Breast epithelium (tissue), 4 donors: ENCODE data around the gene ADGRV1. TPM values are rescaled to one million over a fixed set of nuclear protein-coding genes. Genes with fewer than 3 reads are reported as not detected.

Source experiments
- DNase-seq, 2 donors: peaks; one replicate each; pipeline ENCODE4 v3.0.0-alpha.2; 2019; ENCODE audit warnings: low spot score in 2 of 2
- H3K27ac ChIP-seq, 2 donors: fragments of 200-600 bp; sonication (generic) in 1 of 2; one replicate each; pipeline ENCODE4 v1.5.1; 2016 to 2019; ENCODE audit warnings: mild to moderate bottlenecking in 1 of 2
- H3K27me3 ChIP-seq, 2 donors: fragments of 200-600 bp; sonication (generic) in 1 of 2; one replicate each; pipeline versions ENCODE4 v1.5.1 to v1.6.0; 2017 to 2019; ENCODE audit warnings: control low read depth in 1 of 2, mild to moderate bottlenecking in 1 of 2
- H3K36me3 ChIP-seq: fragments of 200-600 bp; one replicate; pipeline ENCODE4 v1.5.1; 2019
- H3K4me1 ChIP-seq, 2 donors: fragments of 200-600 bp; sonication (generic); one replicate each; pipeline ENCODE4 v1.5.1; 2016 to 2019; ENCODE audit warnings: control low read depth in 1 of 2
- H3K4me3 ChIP-seq, 3 donors: fragments of 200-600 bp; sonication (generic); 1 replicate in 2 of 3; 2 replicates in 1 of 3; pipeline ENCODE4 v1.5.1; 2016 to 2019; ENCODE audit warnings: mild to moderate bottlenecking in 3 of 3, moderate library complexity in 2 of 3
- H3K9me3 ChIP-seq, 2 donors: fragments of 200-600 bp; sonication (generic) in 1 of 2; one replicate each; pipeline ENCODE4 v1.5.1; 2016 to 2019; ENCODE audit warnings: control low read depth in 1 of 2
- CTCF ChIP-seq, 3 donors: fragments of 450-650 bp; IDR thresholded peaks; one replicate each; pipeline ENCODE4 v1.5.1; 2016 to 2017; ENCODE audit warnings: antibody characterized with exemption in 3 of 3, mild to moderate bottlenecking in 3 of 3, moderate library complexity in 3 of 3
- POLR2A ChIP-seq: fragments of 450-650 bp; IDR thresholded peaks from one replicate; pipeline ENCODE4 v1.6.1; 2016; ENCODE audit warnings: antibody characterized with exemption, mild to moderate bottlenecking, moderate library complexity
- POLR2AphosphoS5 ChIP-seq, 3 donors: sonication (generic); formaldehyde crosslinking; IDR thresholded peaks; one replicate each; pipeline ENCODE4 v1.6.1; 2017; ENCODE audit warnings: antibody characterized with exemption in 3 of 3
- intact Hi-C: fragments of 100-400 bp; cut with DNase I; formaldehyde crosslinking; loops from one replicate; pipeline ENCODE4 v1.15.1; 2023; ENCODE audit warnings: low total_unique reads
- total RNA-seq, 3 donors: library from RNA; depleted of rRNA; stranded (reverse); fragments of >200 nt; gene quantifications; one replicate each; pipeline ENCODE4 v1.1.0, GENCODE V29; 2016

The ADGRV1 gene
- total RNA-seq, 3 donors from 2014 or later = 0.32 to 85.2 (median 55.3) TPM

- H3K27ac ChIP-seq = no peak overlapping the region
- no peaks in the 10 kb centered on the region for H3K4me1 ChIP-seq
- no peaks in the 10 kb centered on the region for H3K36me3 ChIP-seq
- H3K27me3 ChIP-seq = no peaks in the 10 kb centered on the region
- DNase-seq = no peak
- no peaks in the 10 kb centered on the region for H3K9me3 ChIP-seq
- intact Hi-C loops = no loop called here
- no peak overlapping the region for H3K4me3 ChIP-seq
- TF ChIP-seq POLR2A = no peak
- no peak for TF ChIP-seq POLR2AphosphoS5 (IDR thresholded peaks at IDR 0.05)
- TF ChIP-seq CTCF (IDR thresholded peaks at IDR 0.05) = no peak
Observed at GRCh38 chr5:90947667-90948066, 389.1 kb downstream of the ADGRV1 start.

GRCh38 chr5:90948969-90949368 is 390.4 kb downstream of the ADGRV1 start:
- intact Hi-C loops = no loop called here

DNA sequence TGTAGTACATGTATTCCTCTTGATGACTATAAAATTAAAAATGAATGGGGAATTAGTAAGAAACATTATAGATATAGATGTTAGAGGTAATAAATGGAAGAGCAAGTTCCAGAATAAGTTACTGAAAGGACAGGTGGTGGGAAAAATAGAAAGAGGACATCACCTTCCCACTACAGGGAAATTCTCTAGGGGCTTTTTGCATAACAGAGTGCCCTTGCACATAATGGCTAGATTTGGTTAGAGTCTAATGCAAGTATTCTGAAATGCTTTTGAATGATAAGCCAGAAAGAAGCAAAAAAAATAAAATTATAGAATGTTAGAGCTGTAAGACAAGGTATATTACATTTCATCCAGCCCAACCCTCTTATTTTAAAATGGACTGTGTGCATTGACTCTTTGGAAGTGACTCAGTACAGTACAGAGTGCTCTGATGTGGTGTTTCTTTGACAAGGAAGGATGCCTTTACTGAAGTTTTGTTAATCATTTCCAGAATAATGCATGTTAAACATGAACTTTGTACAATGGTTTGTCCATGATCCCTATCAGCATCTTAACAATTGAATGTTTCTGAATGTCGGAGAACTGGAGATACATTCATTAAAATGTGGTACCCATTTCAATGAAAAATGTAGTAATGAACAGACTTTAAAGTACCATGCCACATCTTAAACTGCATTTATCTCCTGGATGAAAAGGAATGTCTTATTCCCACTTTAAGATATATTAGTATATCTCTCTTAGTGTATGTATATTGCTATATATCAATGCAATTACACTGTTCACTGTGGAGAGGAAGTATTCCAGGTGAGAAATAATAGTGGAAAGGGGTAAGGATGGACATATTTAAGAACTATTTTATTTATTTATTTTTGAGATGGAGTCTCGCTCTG is 391.1 kb downstream of the ADGRV1 start:
- H3K27me3 ChIP-seq = no peaks in the 10 kb centered on the region
- H3K27ac ChIP-seq = no peak overlapping the region
- no peaks in the 10 kb centered on the region for H3K9me3 ChIP-seq
- intact Hi-C loops = no loop called here
- TF ChIP-seq POLR2AphosphoS5 (IDR thresholded peaks at IDR 0.05) = no peak
- no peak for TF ChIP-seq CTCF (IDR thresholded peaks at IDR 0.05)
- DNase-seq = no peak
- no peaks in the 10 kb centered on the region for H3K4me1 ChIP-seq
- H3K36me3 ChIP-seq = no peaks in the 10 kb centered on the region
- no peak overlapping the region for H3K4me3 ChIP-seq

More at GRCh38 chr5:90948969-90949368, 390.4 kb downstream of the ADGRV1 start:
- Histone ChIP-seq H3K4me3 (no peak overlapping the region), H3K27me3 (no peaks in the 10 kb centered on the region), H3K27ac (no peak overlapping the region), H3K9me3 (no peaks in the 10 kb centered on the region), H3K36me3 (no peaks in the 10 kb centered on the region), H3K4me1 (no peaks in the 10 kb centered on the region)
- TF ChIP-seq POLR2A (no peak), POLR2AphosphoS5 (IDR thresholded peaks at IDR 0.05) (no peak), CTCF (IDR thresholded peaks at IDR 0.05) (no peak)
- no peak for DNase-seq

- no peak overlapping the region for H3K27ac ChIP-seq
- no peak overlapping the region for H3K4me3 ChIP-seq
- H3K9me3 ChIP-seq = no peaks in the 10 kb centered on the region
- H3K4me1 ChIP-seq = no peaks in the 10 kb centered on the region
- no peaks in the 10 kb centered on the region for H3K27me3 ChIP-seq
- intact Hi-C loops = no loop called here
- no peaks in the 10 kb centered on the region for H3K36me3 ChIP-seq
- DNase-seq = no peak
- no peak for TF ChIP-seq POLR2A
- TF ChIP-seq CTCF (IDR thresholded peaks at IDR 0.05) = no peak
- TF ChIP-seq POLR2AphosphoS5 (IDR thresholded peaks at IDR 0.05) = no peak
Observed at GRCh38 chr5:90955001-90955635, 396.5 kb downstream of the ADGRV1 start.

GRCh38 chr5:90956511-90957097 is 398.0 kb downstream of the ADGRV1 start:
- TF ChIP-seq CTCF (IDR thresholded peaks at IDR 0.05) = no peak
- no peak for TF ChIP-seq POLR2AphosphoS5 (IDR thresholded peaks at IDR 0.05)
- TF ChIP-seq POLR2A = no peak
- no peak for DNase-seq
- intact Hi-C loops = no loop called here

More at GRCh38 chr5:90956511-90957097, 398.0 kb downstream of the ADGRV1 start:
- Histone ChIP-seq H3K36me3 (no peaks in the 10 kb centered on the region), H3K9me3 (no peaks in the 10 kb centered on the region), H3K4me3 (no peak overlapping the region), H3K27ac (no peak overlapping the region), H3K4me1 (no peaks in the 10 kb centered on the region), H3K27me3 (no peaks in the 10 kb centered on the region)
